Measurements from ENCODE around the gene ACAT1.

- TF ChIP-seq CREB5 (CRISPR knock-in tag; IDR thresholded peaks at IDR 0.05; ENCODE audit: low read depth) (no peak), ZFP3 (CRISPR knock-in tag; IDR thresholded peaks at IDR 0.05) (no peak), TSHZ2 (CRISPR knock-in tag; IDR thresholded peaks at IDR 0.05) (no peak), ZFP30 (CRISPR knock-in tag; IDR thresholded peaks at IDR 0.05) (no peak), CSDC2 (CRISPR knock-in tag; IDR thresholded peaks at IDR 0.05) (no peak), ZNF8 (CRISPR knock-in tag; IDR thresholded peaks at IDR 0.05) (no peak), TOX (CRISPR knock-in tag; IDR thresholded peaks at IDR 0.05; ENCODE audit: borderline replicate concordance) (no peak), PPARA (CRISPR knock-in tag; IDR thresholded peaks at IDR 0.05; ENCODE audit: borderline replicate concordance) (no peak), TCF4 (CRISPR knock-in tag; IDR thresholded peaks at IDR 0.05; ENCODE audit: borderline replicate concordance) (no peak), PATZ1 (CRISPR knock-in tag; IDR thresholded peaks at IDR 0.05; ENCODE audit: borderline replicate concordance) (no peak), ISL1 (CRISPR knock-in tag; IDR thresholded peaks at IDR 0.05) (no peak), SNAI2 (CRISPR knock-in tag; IDR thresholded peaks at IDR 0.05) (no peak)
- TF ChIP-seq, protein P1, sequence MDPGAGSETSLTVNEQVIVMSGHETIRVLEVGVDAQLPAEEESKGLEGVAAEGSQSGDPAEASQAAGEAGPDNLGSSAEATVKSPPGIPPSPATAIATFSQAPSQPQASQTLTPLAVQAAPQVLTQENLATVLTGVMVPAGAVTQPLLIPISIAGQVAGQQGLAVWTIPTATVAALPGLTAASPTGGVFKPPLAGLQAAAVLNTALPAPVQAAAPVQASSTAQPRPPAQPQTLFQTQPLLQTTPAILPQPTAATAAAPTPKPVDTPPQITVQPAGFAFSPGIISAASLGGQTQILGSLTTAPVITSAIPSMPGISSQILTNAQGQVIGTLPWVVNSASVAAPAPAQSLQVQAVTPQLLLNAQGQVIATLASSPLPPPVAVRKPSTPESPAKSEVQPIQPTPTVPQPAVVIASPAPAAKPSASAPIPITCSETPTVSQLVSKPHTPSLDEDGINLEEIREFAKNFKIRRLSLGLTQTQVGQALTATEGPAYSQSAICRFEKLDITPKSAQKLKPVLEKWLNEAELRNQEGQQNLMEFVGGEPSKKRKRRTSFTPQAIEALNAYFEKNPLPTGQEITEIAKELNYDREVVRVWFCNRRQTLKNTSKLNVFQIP (CRISPR knock-in tag; IDR thresholded peaks at IDR 0.05; ENCODE audit: borderline replicate concordance, low read depth), result no peak
Measured at GRCh38 chr11:108111126-108111525, 10.2 kb upstream of the ACAT1 start.

Data from SK-N-SH treated with all-trans-retinoic acid at 6 μM for 48 hours (cell line).